HepG2 (cell line): ENCODE data around the gene SYMPK. TPM values are rescaled to one million over a fixed set of nuclear protein-coding genes. Genes with fewer than 3 reads are reported as not detected.

Source experiments
- ATAC-seq: fragments of 200-7000 bp; cut with Tn5 transposase; 3 replicates; pipeline ENCODE4 v1.9.1; 2020; ENCODE audit warnings: mild to moderate bottlenecking, moderate library complexity
- BruUV-seq: library from RNA; stranded (reverse); fragments of 400-500 nt; replicated peaks from 2 replicates; lab custom pipeline; 2021; lab: Mats Ljungman, UMichigan
- CTCF ChIA-PET: fragments of 300-600 bp; formaldehyde crosslinking; extraction: SDS; loops from one replicate; lab custom pipeline; 2021; ENCODE audit warnings: low total read pairs, inconsistent platforms, low intra/inter-chr PET ratio; lab: Yijun Ruan, JAX
- POLR2A ChIA-PET: fragments of 350-600 bp; sonication (Branson Sonifier 250); formaldehyde crosslinking; loops from one replicate; lab custom pipeline; 2020; ENCODE audit warnings: antibody characterized with exemption, inconsistent platforms; lab: Yijun Ruan, JAX
- DNase-seq: peaks from one replicate; pipeline ENCODE4 v3.0.0-alpha.2; 2015; ENCODE audit warnings: low spot score
- FAIRE-seq: peaks from 3 replicates; lab custom pipeline; 2011; peaks lifted over from hg19 to GRCh38; lab: Jason Lieb, UNC
- H2AFZ ChIP-seq: one replicate; pipeline ENCODE4 v1.6.1; 2011; ENCODE audit warnings: low read length, inconsistent platforms
- H3K27ac ChIP-seq: fragments of 300-600 bp; 3 replicates; pipeline ENCODE4 v1.8.0; 2011; ENCODE audit warnings: mixed run types, mild to moderate bottlenecking, mixed read lengths, low read length, inconsistent platforms; ENCODE audit not compliant: insufficient read depth; ENCODE audit errors: extremely low read length
- H3K27me3 ChIP-seq, 2 experiments: fragments of 200-600 bp in 1 of 2; 2 replicates in 1 of 2; 3 replicates in 1 of 2; pipeline versions ENCODE4 v1.6.0 to v1.8.0; 2011; ENCODE audit warnings: low read length in 2 of 2, mild to moderate bottlenecking in 2 of 2, moderate library complexity in 2 of 2, inconsistent platforms in 1 of 2; ENCODE audit not compliant: insufficient read depth in 2 of 2, control insufficient read depth in 1 of 2
- H3K36me3 ChIP-seq, 2 experiments: fragments of 200-600 bp in 1 of 2; replicated peaks in 1 of 2; 2 replicates in 1 of 2; 3 replicates in 1 of 2; pipeline versions ENCODE4 v1.5.1 to v1.8.0; 2011; ENCODE audit warnings: low read length in 2 of 2, inconsistent platforms in 1 of 2; ENCODE audit not compliant: insufficient read depth in 2 of 2, control insufficient read depth in 1 of 2
- H3K4me1 ChIP-seq: 2 replicates; pipeline ENCODE4 v1.5.1; 2012; ENCODE audit warnings: low read length, inconsistent platforms; ENCODE audit not compliant: insufficient read depth
- H3K4me2 ChIP-seq: 2 replicates; pipeline ENCODE4 v1.6.0; 2011; ENCODE audit warnings: low read depth, low read length, inconsistent platforms
- H3K4me3 ChIP-seq, 3 experiments: fragments of 200-600 bp in 1 of 3; sonication (generic), shearing (Covaris generic) in 1 of 3; replicated peaks in 1 of 3; 2 replicates each; pipeline ENCODE4 v1.5.1; 2011 to 2016; ENCODE audit warnings: low read length in 3 of 3, inconsistent platforms in 2 of 3, low read depth in 2 of 3, mild to moderate bottlenecking in 2 of 3, control low read depth in 1 of 3, mixed read lengths in 1 of 3; ENCODE audit not compliant: insufficient read depth in 1 of 3
- H3K79me2 ChIP-seq: one replicate; pipeline ENCODE4 v1.6.1; 2011; ENCODE audit warnings: low read length, inconsistent platforms; ENCODE audit not compliant: insufficient read depth
- H3K9ac ChIP-seq: 2 replicates; pipeline ENCODE4 v1.6.0; 2011; ENCODE audit warnings: mild to moderate bottlenecking, low read depth, low read length, inconsistent platforms; ENCODE audit not compliant: insufficient read depth
- H3K9me3 ChIP-seq: 2 replicates; pipeline ENCODE4 v1.5.1; 2012; ENCODE audit warnings: mild to moderate bottlenecking, low read length
- H4K20me1 ChIP-seq: 2 replicates; pipeline ENCODE4 v1.6.0; 2011; ENCODE audit warnings: inconsistent platforms, mild to moderate bottlenecking, low read length, moderate library complexity; ENCODE audit not compliant: insufficient read depth
- AHR ChIP-seq: IDR thresholded peaks from 2 replicates; pipeline ENCODE4 v1.6.1; 2018; ENCODE audit warnings: missing genetic modification reagents, missing compliant biosample characterization
- GATA4 ChIP-seq: sonication (generic); IDR thresholded peaks from 2 replicates; pipeline ENCODE4 v1.6.1; 2016; ENCODE audit warnings: antibody characterized with exemption, low read depth, borderline replicate concordance
- HMG20B ChIP-seq: conservative IDR thresholded peaks from 2 replicates; pipeline ENCODE4 v1.6.1; 2016; ENCODE audit warnings: missing genetic modification reagents, missing compliant biosample characterization
- JUNB ChIP-seq: sonication (generic); formaldehyde crosslinking; IDR thresholded peaks from 2 replicates; pipeline ENCODE4 v1.8.0; 2022; ENCODE audit warnings: missing genetic modification reagents, mild to moderate bottlenecking, borderline replicate concordance
- NFKBIZ ChIP-seq: IDR thresholded peaks from 2 replicates; pipeline ENCODE4 v1.6.1; 2018; ENCODE audit warnings: missing genetic modification reagents, missing compliant biosample characterization
- REXO4 ChIP-seq: sonication (generic); formaldehyde crosslinking; IDR thresholded peaks from 2 replicates; pipeline ENCODE4 v1.8.0; 2022; ENCODE audit warnings: missing genetic modification reagents, mild to moderate bottlenecking, borderline replicate concordance
- ZC3H4 ChIP-seq: sonication (generic); formaldehyde crosslinking; IDR thresholded peaks from 2 replicates; pipeline ENCODE4 v1.4.0; 2020; ENCODE audit warnings: missing genetic modification reagents, borderline replicate concordance
- ZNF274 ChIP-seq: sonication (generic); formaldehyde crosslinking; IDR thresholded peaks from 2 replicates; pipeline ENCODE4 v1.5.1; 2020; ENCODE audit warnings: mild to moderate bottlenecking, missing genetic modification reagents
- ZNF543 ChIP-seq: sonication (generic); formaldehyde crosslinking; IDR thresholded peaks from 2 replicates; pipeline ENCODE4 v1.4.0; 2020; ENCODE audit warnings: mild to moderate bottlenecking, missing genetic modification reagents
- ZNF670 ChIP-seq: sonication (generic); formaldehyde crosslinking; IDR thresholded peaks from 2 replicates; pipeline ENCODE4 v1.8.0; 2022; ENCODE audit warnings: mild to moderate bottlenecking, missing genetic modification reagents, borderline replicate concordance
- ZNF850 ChIP-seq: sonication (generic); formaldehyde crosslinking; conservative IDR thresholded peaks from 2 replicates; pipeline ENCODE4 v1.9.0; 2021; ENCODE audit warnings: mild to moderate bottlenecking, missing genetic modification reagents
- WGBS: methylation state at CpG from one replicate; pipeline ENCODE4 v1.1.6; 2017; ENCODE audit warnings: low lambda C conversion rate; 5-methylcytosine and 5-hydroxymethylcytosine counted together
- in situ Hi-C: cut with HindIII; loops from 2 replicates; pipeline ENCODE4 v1.10.0; 2017; ENCODE audit warnings: low pct_unique_long_range_greater_than_20kb; ENCODE audit not compliant: extremely low pct_ligation_motif_present
- intact Hi-C: fragments of 100-400 bp; cut with micrococcal nuclease; formaldehyde crosslinking; loops from one replicate; pipeline ENCODE4 v1.10.0; 2022; ENCODE audit not compliant: unreplicated experiment
- polyA plus RNA-seq, 8 experiments: library from polyadenylated mRNA; depleted of rRNA in 3 of 8; stranded (reverse) in 7 of 8; unstranded in 1 of 8; fragments of >200 nt; fragmentation: Illumina TruSeq in 4 of 8; extraction: Trizol in 4 of 8; gene quantifications; 2 replicates each; pipeline versions ENCODE4 v1.2.1 to v1.2.3, GENCODE V29; 2011 to 2016; ENCODE audit warnings: low read depth in 4 of 8, missing spikeins in 1 of 8, mixed read lengths in 1 of 8; ENCODE audit not compliant: insufficient read depth in 1 of 8
- total RNA-seq, 5 experiments: library from RNA; depleted of rRNA; stranded (reverse); fragments of >200 nt; fragmentation: Illumina TruSeq; extraction: Trizol; gene quantifications; 2 replicates each; pipeline ENCODE4 v1.2.3, GENCODE V29; 2016; ENCODE audit warnings: low read depth in 1 of 5
- TF ChIP-seq, protein P1 (sequence below): sonication (generic); formaldehyde crosslinking; IDR thresholded peaks from 2 replicates; pipeline ENCODE4 v1.8.1; 2023; ENCODE audit warnings: mild to moderate bottlenecking, inconsistent platforms, moderate library complexity, missing genetic modification reagents, borderline replicate concordance
- TF ChIP-seq, protein P2 (sequence below): conservative IDR thresholded peaks from 2 replicates; pipeline ENCODE4 v1.6.1; 2018; ENCODE audit warnings: missing genetic modification reagents
- TF ChIP-seq, protein P3 (sequence below): sonication (generic); IDR thresholded peaks from 2 replicates; pipeline ENCODE4 v1.6.1; 2016; ENCODE audit warnings: low read depth, borderline replicate concordance

SYMPK gene
- total and polyA plus RNA-seq, 2 of the 13 experiments (the other 11 are each of a cell fraction or from before 2014, with no cell fraction given): 21.9 to 55.7 TPM

DNA sequence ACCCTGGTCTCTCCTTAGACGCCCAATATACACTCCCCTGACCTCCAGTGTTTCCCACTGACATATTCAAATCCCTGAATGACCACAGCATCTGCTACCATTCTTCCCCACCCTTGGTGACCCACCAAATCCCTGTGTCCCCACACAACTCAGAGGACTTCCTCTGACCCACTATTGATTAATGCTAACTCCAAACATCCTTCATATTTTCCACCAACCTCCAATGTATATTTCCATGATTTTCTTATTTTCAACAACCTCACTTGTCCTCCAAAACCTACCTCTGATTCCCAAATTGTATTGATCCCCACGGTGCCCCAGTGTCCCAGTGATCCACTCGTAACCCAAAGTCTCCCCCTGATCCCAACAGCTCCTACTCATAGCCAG, 69.8 kb downstream of the SYMPK start:
- Histone ChIP-seq H3K27ac (no peak overlapping the region), H3K79me2 (peaks cover 14% of the 10 kb centered on the region), H3K9me3 (no peaks in the 10 kb centered on the region), H4K20me1 (no peaks in the 10 kb centered on the region), H2AFZ (no peak overlapping the region), H3K4me1 (peaks cover 20% of the 10 kb centered on the region), H3K4me2 (peak overlapping the region; percentile 38), H3K27me3 (peaks cover 0 to 9% of the 10 kb centered on the region in 2 experiments; a peak in 1 of 5 replicates), H3K9ac (no peak overlapping the region), H3K4me3 (no peak overlapping the region), H3K36me3 (peaks cover 11 to 18% of the 10 kb centered on the region in 2 experiments)
- ATAC-seq: no peak
- FAIRE-seq: no peak
- ChIA-PET POLR2A (interaction anchor here (0.6 to 2.3 kb wide), 14 partner anchors 12 to 110 kb away, joined by 3 to 23 read pairs (median 3); partner anchors contain the start of genes MYPOP, SIX5 and SYMPK), CTCF (interaction anchor here (1.3 kb wide), 1 partner anchor 90 kb away, joined by 5 read pairs; no protein-coding TSS in a partner anchor)
- WGBS: 13% methylated on average over 3 of the region's 3 CpGs
- DNase-seq: no peak
- no TSS peak for BruUV-seq
- in situ Hi-C loops: no loop called here
- intact Hi-C loops: no loop called here
- TF ChIP-seq REXO4 (CRISPR knock-in tag) (no peak), GATA4 (no peak), HMG20B (CRISPR knock-in tag) (no peak), NFKBIZ (0 out of 2 replicates have a peak, but pooled peaks have one; percentile 9), ZNF850 (CRISPR knock-in tag) (no peak), AHR (CRISPR knock-in tag) (no peak), ZNF670 (CRISPR knock-in tag) (no peak)
- TF ChIP-seq, all 625 proteins: peak for 1

DNA sequence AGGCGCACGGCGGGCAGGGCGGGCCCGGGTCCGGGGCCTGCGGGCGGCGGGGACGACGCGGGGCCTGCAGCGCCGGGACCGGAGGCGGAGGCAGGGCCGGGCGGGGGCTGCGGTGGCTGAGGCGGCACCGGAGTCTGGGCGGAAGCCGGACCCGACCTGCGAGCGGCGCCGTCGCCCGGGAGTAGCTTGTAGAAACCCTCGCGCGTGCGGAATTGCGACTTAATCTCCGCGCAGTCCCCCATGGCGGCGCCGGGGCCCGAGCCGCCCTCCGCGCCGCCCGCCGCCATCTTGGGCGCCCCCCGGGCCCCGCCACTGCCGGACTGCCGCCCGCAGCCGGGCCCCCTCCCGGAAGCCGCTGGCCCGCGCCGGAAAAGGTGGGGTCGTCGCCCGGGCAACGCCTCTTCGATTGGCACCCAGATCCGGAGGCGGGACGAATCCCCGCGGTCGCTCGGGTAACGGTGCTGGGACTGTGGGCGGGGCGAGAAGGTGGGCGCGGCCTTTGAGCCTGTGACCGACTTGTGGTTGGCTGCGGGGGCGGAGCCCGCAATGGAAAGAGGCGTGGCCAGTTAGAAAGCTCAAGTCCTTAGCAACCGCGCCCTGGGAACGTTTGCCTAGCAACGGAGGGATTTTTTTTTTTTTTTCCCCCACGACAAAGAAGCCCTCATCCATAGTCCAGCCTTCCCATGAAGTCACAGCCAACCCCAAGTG, 70.3 kb downstream of the SYMPK start, which contains the start of gene DMWD:
DMWD (minus strand) TSS at position 376 of the 708 bp plus-strand sequence; CDS start at position 287, 89 bp downstream.
- ATAC-seq (peak; percentile 92), DNase-seq (peak; percentile 96), FAIRE-seq (peak; percentile 93)
- BruUV-seq: no TSS peak
- POLR2A ChIA-PET: interaction anchor here (0.6 to 2.3 kb wide), 14 partner anchors 13 to 110 kb away, joined by 3 to 23 read pairs (median 3); partner anchors contain the start of genes MYPOP, SIX5 and SYMPK
- Histone ChIP-seq H3K27me3 (peaks cover 0 to 9% of the 10 kb centered on the region in 2 experiments; a peak in 1 of 5 replicates), H3K4me3 (peak within 1 kb of the TSS; percentile 93 to 99 (median 94)), H3K27ac (peak within 1 kb of the TSS; percentile 55), H3K4me1 (peaks cover 20% of the 10 kb centered on the region), H2AFZ (no peak within 1 kb of the TSS), H3K9ac (peak within 1 kb of the TSS; percentile 88), H3K9me3 (no peaks in the 10 kb centered on the region), H4K20me1 (no peaks in the 10 kb centered on the region), H3K36me3 (peaks cover 11 to 21% of the 10 kb centered on the region in 2 experiments), H3K79me2 (peaks cover 14% of the 10 kb centered on the region), H3K4me2 (peak within 1 kb of the TSS; percentile 100)
- intact Hi-C loops: no loop called here
- in situ Hi-C loops: no loop called here
- CTCF ChIA-PET: interaction anchor here (1.3 kb wide), 1 partner anchor 90 kb away, joined by 5 read pairs; no protein-coding TSS in a partner anchor
- WGBS: 1% methylated on average over 10 of the region's 86 CpGs
- TF ChIP-seq ZC3H4 (CRISPR knock-in tag): no peak
- TF ChIP-seq, protein P1, sequence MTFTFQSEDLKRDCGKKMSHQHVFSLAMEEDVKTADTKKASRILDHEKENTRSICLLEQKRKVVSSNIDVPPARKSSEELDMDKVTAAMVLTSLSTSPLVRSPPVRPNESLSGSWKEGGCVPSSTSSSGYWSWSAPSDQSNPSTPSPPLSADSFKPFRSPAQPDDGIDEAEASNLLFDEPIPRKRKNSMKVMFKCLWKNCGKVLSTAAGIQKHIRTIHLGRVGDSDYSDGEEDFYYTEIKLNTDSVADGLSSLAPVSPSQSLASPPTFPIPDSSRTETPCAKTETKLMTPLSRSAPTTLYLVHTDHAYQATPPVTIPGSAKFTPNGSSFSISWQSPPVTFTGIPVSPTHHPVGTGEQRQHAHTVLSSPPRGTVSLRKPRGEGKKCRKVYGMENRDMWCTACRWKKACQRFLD: no peak
- no peak for TF ChIP-seq ZNF543 (CRISPR knock-in tag)
- no peak for TF ChIP-seq JUNB (CRISPR knock-in tag)
- TF ChIP-seq, protein P2, sequence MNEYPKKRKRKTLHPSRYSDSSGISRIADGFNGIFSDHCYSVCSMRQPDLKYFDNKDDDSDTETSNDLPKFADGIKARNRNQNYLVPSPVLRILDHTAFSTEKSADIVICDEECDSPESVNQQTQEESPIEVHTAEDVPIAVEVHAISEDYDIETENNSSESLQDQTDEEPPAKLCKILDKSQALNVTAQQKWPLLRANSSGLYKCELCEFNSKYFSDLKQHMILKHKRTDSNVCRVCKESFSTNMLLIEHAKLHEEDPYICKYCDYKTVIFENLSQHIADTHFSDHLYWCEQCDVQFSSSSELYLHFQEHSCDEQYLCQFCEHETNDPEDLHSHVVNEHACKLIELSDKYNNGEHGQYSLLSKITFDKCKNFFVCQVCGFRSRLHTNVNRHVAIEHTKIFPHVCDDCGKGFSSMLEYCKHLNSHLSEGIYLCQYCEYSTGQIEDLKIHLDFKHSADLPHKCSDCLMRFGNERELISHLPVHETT (CRISPR knock-in tag): no peak; the same call in 1 of the 2 replicates
- TF ChIP-seq, protein P3, sequence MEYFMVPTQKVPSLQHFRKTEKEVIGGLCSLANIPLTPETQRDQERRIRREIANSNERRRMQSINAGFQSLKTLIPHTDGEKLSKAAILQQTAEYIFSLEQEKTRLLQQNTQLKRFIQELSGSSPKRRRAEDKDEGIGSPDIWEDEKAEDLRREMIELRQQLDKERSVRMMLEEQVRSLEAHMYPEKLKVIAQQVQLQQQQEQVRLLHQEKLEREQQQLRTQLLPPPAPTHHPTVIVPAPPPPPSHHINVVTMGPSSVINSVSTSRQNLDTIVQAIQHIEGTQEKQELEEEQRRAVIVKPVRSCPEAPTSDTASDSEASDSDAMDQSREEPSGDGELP: no peak
- no peak for TF ChIP-seq ZNF274
